ENCODE data around the gene GAB3.

The GAB3 gene

GRCh38 chrX:154750301-154751202, at the start of gene GAB3:
Gene GAB3 (minus strand): TSS chrX:154751077. CDS start chrX:154751025, 52 bp downstream.
- Histone ChIP-seq H3K9ac (ENCODE audit: low read length) (no peak within 1 kb of the TSS), H3K36me3 (ENCODE audit: control insufficient read depth, insufficient read depth, low read length) (no peaks in the 10 kb centered on the region), H3K27ac (ENCODE audit: low read depth, low read length) (no peak within 1 kb of the TSS), H3K27me3 (ENCODE audit: control insufficient read depth, insufficient read depth, low read length) (no peaks in the 10 kb centered on the region), H3K4me1 (ENCODE audit: control insufficient read depth, insufficient read depth, low read length) (no peaks in the 10 kb centered on the region), H3K4me3 (ENCODE audit: low read length) (peak within 1 kb of the TSS; percentile 56)

- Histone ChIP-seq H3K4me3 (ENCODE audit: low read length) (no peak overlapping the region), H3K27me3 (ENCODE audit: control insufficient read depth, insufficient read depth, low read length) (no peaks in the 10 kb centered on the region), H3K36me3 (ENCODE audit: control insufficient read depth, insufficient read depth, low read length) (no peaks in the 10 kb centered on the region), H3K9ac (ENCODE audit: low read length) (no peak overlapping the region), H3K27ac (ENCODE audit: low read depth, low read length) (peak overlapping the region; percentile 33), H3K4me1 (ENCODE audit: control insufficient read depth, insufficient read depth, low read length) (no peaks in the 10 kb centered on the region)
Observed at GRCh38 chrX:154799556-154800348, 48.9 kb upstream of the GAB3 start.

GRCh38 chrX:154797006-154797405, 46.1 kb upstream of the GAB3 start:
- H3K9ac ChIP-seq (ENCODE audit: low read length), result no peak overlapping the region
- H3K4me3 ChIP-seq (ENCODE audit: low read length), result no peak overlapping the region
- H3K36me3 ChIP-seq (ENCODE audit: control insufficient read depth, insufficient read depth, low read length), result no peaks in the 10 kb centered on the region
- H3K4me1 ChIP-seq (ENCODE audit: control insufficient read depth, insufficient read depth, low read length), result no peaks in the 10 kb centered on the region
- no peaks in the 10 kb centered on the region for H3K27me3 ChIP-seq (ENCODE audit: control insufficient read depth, insufficient read depth, low read length)
- no peak overlapping the region for H3K27ac ChIP-seq (ENCODE audit: low read depth, low read length)

GRCh38 chrX:154795016-154795415, 44.1 kb upstream of the GAB3 start:
- Histone ChIP-seq H3K4me1 (ENCODE audit: control insufficient read depth, insufficient read depth, low read length) (no peaks in the 10 kb centered on the region), H3K27me3 (ENCODE audit: control insufficient read depth, insufficient read depth, low read length) (no peaks in the 10 kb centered on the region), H3K4me3 (ENCODE audit: low read length) (no peak overlapping the region), H3K9ac (ENCODE audit: low read length) (no peak overlapping the region), H3K36me3 (ENCODE audit: control insufficient read depth, insufficient read depth, low read length) (no peaks in the 10 kb centered on the region), H3K27ac (ENCODE audit: low read depth, low read length) (no peak overlapping the region)

- Histone ChIP-seq H3K27me3 (ENCODE audit: control insufficient read depth, insufficient read depth, low read length) (no peaks in the 10 kb centered on the region), H3K9ac (ENCODE audit: low read length) (no peak overlapping the region), H3K36me3 (ENCODE audit: control insufficient read depth, insufficient read depth, low read length) (no peaks in the 10 kb centered on the region), H3K4me3 (ENCODE audit: low read length) (no peak overlapping the region), H3K4me1 (ENCODE audit: control insufficient read depth, insufficient read depth, low read length) (no peaks in the 10 kb centered on the region), H3K27ac (ENCODE audit: low read depth, low read length) (no peak overlapping the region)
Observed at GRCh38 chrX:154793084-154793795, 42.4 kb upstream of the GAB3 start.

- Histone ChIP-seq H3K4me1 (ENCODE audit: control insufficient read depth, insufficient read depth, low read length) (no peaks in the 10 kb centered on the region), H3K9ac (ENCODE audit: low read length) (no peak overlapping the region), H3K27me3 (ENCODE audit: control insufficient read depth, insufficient read depth, low read length) (no peaks in the 10 kb centered on the region), H3K4me3 (ENCODE audit: low read length) (no peak overlapping the region), H3K27ac (ENCODE audit: low read depth, low read length) (no peak overlapping the region), H3K36me3 (ENCODE audit: control insufficient read depth, insufficient read depth, low read length) (no peaks in the 10 kb centered on the region)
Observed at GRCh38 chrX:154791939-154792338, 41.1 kb upstream of the GAB3 start.

- no peaks in the 10 kb centered on the region for H3K4me1 ChIP-seq (ENCODE audit: control insufficient read depth, insufficient read depth, low read length)
- no peak overlapping the region for H3K9ac ChIP-seq (ENCODE audit: low read length)
- H3K27ac ChIP-seq (ENCODE audit: low read depth, low read length), result no peak overlapping the region
- no peak overlapping the region for H3K4me3 ChIP-seq (ENCODE audit: low read length)
- H3K27me3 ChIP-seq (ENCODE audit: control insufficient read depth, insufficient read depth, low read length), result no peaks in the 10 kb centered on the region
- no peaks in the 10 kb centered on the region for H3K36me3 ChIP-seq (ENCODE audit: control insufficient read depth, insufficient read depth, low read length)
Observed at GRCh38 chrX:154791467-154791866, 40.6 kb upstream of the GAB3 start.

- H3K27ac ChIP-seq (ENCODE audit: low read depth, low read length), result no peak overlapping the region
- H3K36me3 ChIP-seq (ENCODE audit: control insufficient read depth, insufficient read depth, low read length), result no peaks in the 10 kb centered on the region
- no peak overlapping the region for H3K4me3 ChIP-seq (ENCODE audit: low read length)
- no peak overlapping the region for H3K9ac ChIP-seq (ENCODE audit: low read length)
- no peaks in the 10 kb centered on the region for H3K4me1 ChIP-seq (ENCODE audit: control insufficient read depth, insufficient read depth, low read length)
- no peaks in the 10 kb centered on the region for H3K27me3 ChIP-seq (ENCODE audit: control insufficient read depth, insufficient read depth, low read length)
Observed at GRCh38 chrX:154785716-154786115, 34.8 kb upstream of the GAB3 start.

GRCh38 chrX:154784149-154784995, 33.5 kb upstream of the GAB3 start:
- Histone ChIP-seq H3K4me3 (ENCODE audit: low read length) (no peak overlapping the region), H3K4me1 (ENCODE audit: control insufficient read depth, insufficient read depth, low read length) (no peaks in the 10 kb centered on the region), H3K36me3 (ENCODE audit: control insufficient read depth, insufficient read depth, low read length) (no peaks in the 10 kb centered on the region), H3K9ac (ENCODE audit: low read length) (no peak overlapping the region), H3K27ac (ENCODE audit: low read depth, low read length) (no peak overlapping the region), H3K27me3 (ENCODE audit: control insufficient read depth, insufficient read depth, low read length) (no peaks in the 10 kb centered on the region)

- Histone ChIP-seq H3K4me3 (ENCODE audit: low read length) (no peak overlapping the region), H3K4me1 (ENCODE audit: control insufficient read depth, insufficient read depth, low read length) (no peaks in the 10 kb centered on the region), H3K27me3 (ENCODE audit: control insufficient read depth, insufficient read depth, low read length) (no peaks in the 10 kb centered on the region), H3K27ac (ENCODE audit: low read depth, low read length) (no peak overlapping the region), H3K9ac (ENCODE audit: low read length) (no peak overlapping the region), H3K36me3 (ENCODE audit: control insufficient read depth, insufficient read depth, low read length) (peaks cover 5% of the 10 kb centered on the region)
Observed at GRCh38 chrX:154780968-154781367, 30.1 kb upstream of the GAB3 start.

- Histone ChIP-seq H3K27ac (ENCODE audit: low read depth, low read length) (no peak overlapping the region), H3K36me3 (ENCODE audit: control insufficient read depth, insufficient read depth, low read length) (peaks cover 11% of the 10 kb centered on the region)
Observed at GRCh38 chrX:154779261-154779660, 28.4 kb upstream of the GAB3 start.

More at GRCh38 chrX:154779261-154779660, 28.4 kb upstream of the GAB3 start:
- no peak overlapping the region for H3K9ac ChIP-seq (ENCODE audit: low read length)
- H3K4me3 ChIP-seq (ENCODE audit: low read length), result no peak overlapping the region
- H3K4me1 ChIP-seq (ENCODE audit: control insufficient read depth, insufficient read depth, low read length), result no peaks in the 10 kb centered on the region
- H3K27me3 ChIP-seq (ENCODE audit: control insufficient read depth, insufficient read depth, low read length), result no peaks in the 10 kb centered on the region
